HepG2 (cell line): ENCODE data around the gene ZNF749.

ENCODE experiments used
- EZH2 ChIP-seq: conservative IDR thresholded peaks from 2 replicates; pipeline ENCODE4 v1.6.1; 2012; ENCODE audit warnings: mild to moderate bottlenecking, low read depth, low read length, moderate library complexity
- FOXP1 ChIP-seq, 2 experiments: fragments of 450-650 bp in 1 of 2; IDR thresholded peaks; 2 replicates each; pipeline ENCODE4 v1.6.1; 2017 to 2018; ENCODE audit warnings: antibody characterized with exemption in 1 of 2
- NFYB ChIP-seq: sonication (generic); formaldehyde crosslinking; IDR thresholded peaks from 2 replicates; pipeline ENCODE4 v1.4.0; 2020; ENCODE audit warnings: missing genetic modification reagents
- POLR2AphosphoS5 ChIP-seq: IDR thresholded peaks from 2 replicates; pipeline ENCODE4 v1.6.1; 2012; ENCODE audit warnings: low read depth, low read length
- THAP11 ChIP-seq: IDR thresholded peaks from 2 replicates; pipeline ENCODE4 v1.6.1; 2016; ENCODE audit warnings: missing biosample characterization, missing genetic modification reagents
- TF ChIP-seq, protein P1 (sequence below): sonication (generic); formaldehyde crosslinking; IDR thresholded peaks from 2 replicates; pipeline ENCODE4 v1.4.0; 2020; ENCODE audit warnings: missing genetic modification reagents

DNA sequence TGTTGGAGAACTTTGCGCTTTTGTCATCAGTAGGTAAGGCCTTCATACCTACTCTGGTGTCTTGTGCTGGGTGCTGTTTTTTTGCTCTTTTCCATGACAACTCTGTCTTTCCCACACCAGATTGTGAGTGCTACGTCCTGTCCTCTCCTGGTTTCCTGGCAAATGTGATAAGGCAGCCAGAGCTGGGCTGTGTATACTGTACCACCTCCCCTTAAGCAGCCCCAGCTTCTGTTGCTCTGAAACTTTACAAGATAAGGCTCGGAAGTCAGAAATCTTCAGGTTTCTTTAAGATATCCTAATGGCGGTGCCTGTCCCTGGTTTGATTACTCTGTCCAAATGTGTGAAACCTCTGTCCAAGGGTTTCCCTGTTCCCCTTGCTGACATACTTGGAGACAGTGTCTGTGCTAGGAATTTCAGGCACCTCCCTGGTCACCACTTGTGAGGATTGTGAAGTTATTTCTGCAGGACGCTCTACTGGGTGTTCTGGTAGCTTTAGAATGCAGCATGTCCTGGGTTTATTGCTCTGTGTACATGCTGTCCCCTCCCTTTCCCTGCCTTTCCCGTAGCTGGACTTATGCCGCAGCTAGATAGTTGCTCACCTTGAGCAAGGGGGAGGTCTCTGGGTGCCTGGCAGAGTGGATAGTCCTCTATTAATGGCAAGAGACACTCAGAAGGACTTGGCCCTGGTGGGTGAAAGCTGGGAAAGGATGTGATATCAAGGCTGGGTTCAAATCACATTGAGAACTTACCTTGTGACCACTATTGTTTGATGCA is 7.0 kb downstream of the ZNF749 start:
- TF ChIP-seq EZH2: no peak
- TF ChIP-seq POLR2AphosphoS5: no peak
- TF ChIP-seq, protein P1, sequence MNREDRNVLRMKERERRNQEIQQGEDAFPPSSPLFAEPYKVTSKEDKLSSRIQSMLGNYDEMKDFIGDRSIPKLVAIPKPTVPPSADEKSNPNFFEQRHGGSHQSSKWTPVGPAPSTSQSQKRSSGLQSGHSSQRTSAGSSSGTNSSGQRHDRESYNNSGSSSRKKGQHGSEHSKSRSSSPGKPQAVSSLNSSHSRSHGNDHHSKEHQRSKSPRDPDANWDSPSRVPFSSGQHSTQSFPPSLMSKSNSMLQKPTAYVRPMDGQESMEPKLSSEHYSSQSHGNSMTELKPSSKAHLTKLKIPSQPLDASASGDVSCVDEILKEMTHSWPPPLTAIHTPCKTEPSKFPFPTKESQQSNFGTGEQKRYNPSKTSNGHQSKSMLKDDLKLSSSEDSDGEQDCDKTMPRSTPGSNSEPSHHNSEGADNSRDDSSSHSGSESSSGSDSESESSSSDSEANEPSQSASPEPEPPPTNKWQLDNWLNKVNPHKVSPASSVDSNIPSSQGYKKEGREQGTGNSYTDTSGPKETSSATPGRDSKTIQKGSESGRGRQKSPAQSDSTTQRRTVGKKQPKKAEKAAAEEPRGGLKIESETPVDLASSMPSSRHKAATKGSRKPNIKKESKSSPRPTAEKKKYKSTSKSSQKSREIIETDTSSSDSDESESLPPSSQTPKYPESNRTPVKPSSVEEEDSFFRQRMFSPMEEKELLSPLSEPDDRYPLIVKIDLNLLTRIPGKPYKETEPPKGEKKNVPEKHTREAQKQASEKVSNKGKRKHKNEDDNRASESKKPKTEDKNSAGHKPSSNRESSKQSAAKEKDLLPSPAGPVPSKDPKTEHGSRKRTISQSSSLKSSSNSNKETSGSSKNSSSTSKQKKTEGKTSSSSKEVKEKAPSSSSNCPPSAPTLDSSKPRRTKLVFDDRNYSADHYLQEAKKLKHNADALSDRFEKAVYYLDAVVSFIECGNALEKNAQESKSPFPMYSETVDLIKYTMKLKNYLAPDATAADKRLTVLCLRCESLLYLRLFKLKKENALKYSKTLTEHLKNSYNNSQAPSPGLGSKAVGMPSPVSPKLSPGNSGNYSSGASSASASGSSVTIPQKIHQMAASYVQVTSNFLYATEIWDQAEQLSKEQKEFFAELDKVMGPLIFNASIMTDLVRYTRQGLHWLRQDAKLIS: no peak
- no peak for TF ChIP-seq THAP11
- no peak for TF ChIP-seq FOXP1 (IDR thresholded peaks at IDR 0.05)
- no peak for TF ChIP-seq FOXP1 (CRISPR knock-in tag; IDR thresholded peaks at IDR 0.05)
- no peak for TF ChIP-seq NFYB (CRISPR knock-in tag)
